ENCODE measurements around the gene STATH. TPM values are rescaled to one million over a fixed set of nuclear protein-coding genes. Genes with fewer than 3 reads are reported as not detected.
"Not testable (repeated sequence)": the region's sequence is repeated elsewhere in the genome, so short reads cannot be mapped to it uniquely, and the experiment has no call there.

The STATH gene
- total and polyA plus RNA-seq, 9 donors = not detected

DNA sequence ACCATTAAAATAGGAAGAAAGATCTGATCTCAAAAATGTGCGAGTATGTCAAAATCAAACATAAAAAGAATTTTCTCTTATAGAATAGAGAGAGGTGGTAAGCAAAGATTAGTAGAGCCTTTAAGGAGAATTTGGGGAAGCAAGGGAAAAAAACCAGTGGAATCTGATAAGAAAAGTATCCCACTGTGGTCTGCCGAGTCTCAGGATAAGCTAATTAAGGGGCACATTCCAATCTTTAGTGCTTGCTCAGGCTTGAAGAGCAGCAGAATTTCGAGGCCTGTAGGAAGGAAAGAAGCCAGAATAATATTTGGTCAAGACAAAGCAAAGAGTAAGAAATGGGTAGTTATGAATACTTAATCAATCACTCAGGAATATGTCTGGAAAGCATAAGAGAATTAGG is 13.0 kb downstream of the STATH start:
- Histone ChIP-seq H3K27me3 (no peaks in the 10 kb centered on the region), H3K36me3 (no peaks in the 10 kb centered on the region), H3K4me3 (no peak overlapping the region), H3K4me1 (ENCODE audit: insufficient read depth) (no peaks in the 10 kb centered on the region), H3K27ac (no peak overlapping the region), H3K9me3 (no peaks in the 10 kb centered on the region)
- intact Hi-C loops (cut with DNase I) = no loop called here
- DNase-seq = no peak
- 60 to 64% (median 63%) methylated on average over 3 of the region's 3 CpGs for WGBS, 3 donors
- TF ChIP-seq POLR2A (IDR thresholded peaks at IDR 0.05) = no peak
- TF ChIP-seq EP300 (IDR thresholded peaks at IDR 0.05) = no peak
- TF ChIP-seq, protein P1, sequence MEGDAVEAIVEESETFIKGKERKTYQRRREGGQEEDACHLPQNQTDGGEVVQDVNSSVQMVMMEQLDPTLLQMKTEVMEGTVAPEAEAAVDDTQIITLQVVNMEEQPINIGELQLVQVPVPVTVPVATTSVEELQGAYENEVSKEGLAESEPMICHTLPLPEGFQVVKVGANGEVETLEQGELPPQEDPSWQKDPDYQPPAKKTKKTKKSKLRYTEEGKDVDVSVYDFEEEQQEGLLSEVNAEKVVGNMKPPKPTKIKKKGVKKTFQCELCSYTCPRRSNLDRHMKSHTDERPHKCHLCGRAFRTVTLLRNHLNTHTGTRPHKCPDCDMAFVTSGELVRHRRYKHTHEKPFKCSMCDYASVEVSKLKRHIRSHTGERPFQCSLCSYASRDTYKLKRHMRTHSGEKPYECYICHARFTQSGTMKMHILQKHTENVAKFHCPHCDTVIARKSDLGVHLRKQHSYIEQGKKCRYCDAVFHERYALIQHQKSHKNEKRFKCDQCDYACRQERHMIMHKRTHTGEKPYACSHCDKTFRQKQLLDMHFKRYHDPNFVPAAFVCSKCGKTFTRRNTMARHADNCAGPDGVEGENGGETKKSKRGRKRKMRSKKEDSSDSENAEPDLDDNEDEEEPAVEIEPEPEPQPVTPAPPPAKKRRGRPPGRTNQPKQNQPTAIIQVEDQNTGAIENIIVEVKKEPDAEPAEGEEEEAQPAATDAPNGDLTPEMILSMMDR (IDR thresholded peaks at IDR 0.05) = no peak

- intact Hi-C loops (cut with DNase I); H3K9me3 ChIP-seq; H3K27me3 ChIP-seq; H3K27ac ChIP-seq; H3K36me3 ChIP-seq; H3K4me1 ChIP-seq (ENCODE audit: insufficient read depth); DNase-seq; H3K4me3 ChIP-seq: not testable (repeated sequence)
- WGBS, 3 donors = 75 to 76% (median 75%) methylated on average over 8 to 10 of the region's 10 CpGs
These were observed 23.2 kb downstream of the STATH start for GRCh38 chr4:70019006-70019405.

DNA sequence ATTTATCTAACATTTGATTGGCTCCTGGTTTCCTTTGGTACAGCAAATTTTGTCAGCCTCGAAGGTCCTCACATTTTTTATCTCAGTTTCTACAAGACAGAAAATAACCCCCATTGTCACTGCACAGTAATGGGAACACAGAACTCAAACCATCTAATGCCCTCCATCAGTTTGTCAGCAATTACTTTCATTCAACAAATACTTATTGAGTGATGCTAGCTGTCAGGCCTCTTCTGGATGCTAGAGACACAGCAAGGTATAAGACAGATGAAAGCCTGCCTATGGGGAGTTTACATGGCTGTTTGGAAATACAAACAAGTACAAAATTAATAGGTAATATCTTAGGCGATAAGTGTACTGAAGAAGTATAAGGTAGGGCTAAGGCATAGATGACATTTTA is 27.5 kb downstream of the STATH start:
- no peak for DNase-seq
- intact Hi-C loops (cut with DNase I) = no loop called here
- Histone ChIP-seq H3K4me3 (no peak overlapping the region), H3K4me1 (ENCODE audit: insufficient read depth) (no peaks in the 10 kb centered on the region), H3K9me3 (no peaks in the 10 kb centered on the region), H3K27me3 (no peaks in the 10 kb centered on the region), H3K36me3 (no peaks in the 10 kb centered on the region), H3K27ac (no peak overlapping the region)
- TF ChIP-seq POLR2A (IDR thresholded peaks at IDR 0.05) (no peak), EP300 (IDR thresholded peaks at IDR 0.05) (no peak)
- TF ChIP-seq, protein P1 (IDR thresholded peaks at IDR 0.05) = no peak
- 81 to 90% (median 88%) methylated on average over 2 of the region's 2 CpGs for WGBS, 3 donors

GRCh38 chr4:70027011-70027410 is 31.2 kb downstream of the STATH start:
- Histone ChIP-seq H3K27me3 (no peaks in the 10 kb centered on the region), H3K27ac (no peak overlapping the region), H3K9me3 (no peaks in the 10 kb centered on the region), H3K36me3 (no peaks in the 10 kb centered on the region), H3K4me3 (no peak overlapping the region), H3K4me1 (ENCODE audit: insufficient read depth) (no peaks in the 10 kb centered on the region)
- 79 to 85% (median 83%) methylated on average over 5 of the region's 5 CpGs for WGBS, 3 donors
- intact Hi-C loops (cut with DNase I) = no loop called here
- TF ChIP-seq POLR2A (IDR thresholded peaks at IDR 0.05) (no peak), EP300 (IDR thresholded peaks at IDR 0.05) (no peak)
- TF ChIP-seq, protein P1 (IDR thresholded peaks at IDR 0.05) = no peak
- no peak for DNase-seq

DNA sequence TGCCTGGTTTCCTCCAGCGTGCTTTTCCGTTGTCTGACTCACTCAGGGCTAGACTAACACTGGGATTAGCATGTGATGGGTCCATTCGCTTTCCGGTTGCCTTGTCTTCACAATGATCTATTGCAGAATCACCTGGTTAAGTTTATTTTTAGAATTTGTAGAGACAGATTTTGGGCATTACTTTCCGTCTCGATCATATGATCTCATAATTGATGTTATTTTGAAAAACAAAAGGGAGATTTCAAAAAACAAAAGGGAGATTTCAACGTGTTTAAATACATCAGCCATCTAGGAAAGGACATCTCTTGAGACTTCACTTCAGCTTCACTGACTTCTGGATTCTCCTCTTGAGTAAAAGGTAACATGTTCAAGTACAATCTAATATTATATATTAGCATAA is 32.4 kb downstream of the STATH start, which contains the start of gene HTN3:
HTN3 (plus strand) TSS at position 301 of the 400 bp plus-strand sequence. CDS start 2,282 bp downstream, outside the sequence.
- H3K9me3 ChIP-seq; intact Hi-C loops (cut with DNase I); DNase-seq; H3K4me3 ChIP-seq; H3K27ac ChIP-seq; H3K36me3 ChIP-seq; H3K4me1 ChIP-seq (ENCODE audit: insufficient read depth); H3K27me3 ChIP-seq: not testable (repeated sequence)
- WGBS, 3 donors = 78 to 85% (median 83%) methylated on average over 6 to 7 of the region's 7 CpGs

- H3K4me1 ChIP-seq (ENCODE audit: insufficient read depth); intact Hi-C loops (cut with DNase I); H3K27me3 ChIP-seq; H3K27ac ChIP-seq; H3K9me3 ChIP-seq; H3K4me3 ChIP-seq; DNase-seq; H3K36me3 ChIP-seq: not testable (repeated sequence)
- WGBS, 3 donors = 89 to 90% (median 89%) methylated on average over 17 to 18 of the region's 18 CpGs
These were observed 41.8 kb downstream of the STATH start for GRCh38 chr4:70037559-70037958.

DNA sequence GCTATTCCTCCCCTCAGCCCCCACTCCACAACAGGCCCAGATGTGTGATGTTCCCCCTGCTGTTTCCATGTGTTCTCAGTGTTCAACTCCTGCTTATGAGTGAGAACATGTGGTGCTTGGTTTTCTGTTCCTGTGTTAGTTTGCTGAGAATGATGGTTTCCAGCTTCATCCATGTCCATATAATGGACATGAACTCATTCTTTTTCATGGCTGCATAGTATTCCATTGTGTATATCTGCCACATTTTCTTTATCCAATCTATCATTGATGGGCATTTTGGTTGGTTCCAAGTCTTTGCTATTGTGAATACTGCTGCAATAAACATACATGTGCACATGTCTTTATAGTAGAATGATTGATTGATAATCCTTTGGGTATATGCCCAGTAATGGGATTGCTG is 44.2 kb downstream of the STATH start:
- intact Hi-C loops (cut with DNase I); H3K4me1 ChIP-seq (ENCODE audit: insufficient read depth); DNase-seq; H3K27me3 ChIP-seq; H3K27ac ChIP-seq; H3K4me3 ChIP-seq; H3K36me3 ChIP-seq; H3K9me3 ChIP-seq: not testable (repeated sequence)

Data from ovary (tissue), 9 donors.